Posterior cingulate gyrus (tissue), 11 donors: ENCODE data around the gene QKI.
"Not testable (repeated sequence)": the region's sequence is repeated elsewhere in the genome, so short reads cannot be mapped to it uniquely, and the experiment has no call there.

ENCODE experiments used
- DNase-seq, 10 donors: peaks; one replicate each; pipeline versions ENCODE4 v3.0.0 to v3.0.0-alpha.2; 2020 to 2021; ENCODE audit warnings: mixed read lengths in 3 of 10
- intact Hi-C: fragments of 100-400 bp; cut with DNase I; formaldehyde crosslinking; loops from one replicate; pipeline ENCODE4 v1.15.1; 2023

QKI gene

DNA sequence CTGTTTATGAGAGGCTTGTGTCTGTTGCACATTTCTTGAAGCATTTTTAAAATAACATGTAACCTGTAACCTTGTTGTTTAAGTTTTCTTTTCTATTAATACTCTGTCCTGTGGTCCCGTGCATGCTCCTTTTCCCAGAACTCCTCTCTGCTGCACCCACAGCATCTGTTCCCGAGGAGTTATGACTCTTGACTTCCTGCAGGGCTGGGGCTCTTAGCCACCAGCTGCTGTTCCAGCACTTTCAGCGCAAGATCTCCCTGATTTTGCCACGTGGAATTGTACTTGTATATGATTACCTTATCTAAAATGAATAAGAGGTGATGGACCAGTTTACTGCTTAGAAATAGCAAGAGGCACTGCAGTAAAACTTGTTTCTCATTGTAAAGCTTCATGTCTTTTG, 150.6 kb downstream of the QKI start:
- no peak for DNase-seq
- intact Hi-C loops = loop anchor here (10.0 kb wide), 1 partner anchor 1360 kb away; no protein-coding TSS in a partner anchor

DNA sequence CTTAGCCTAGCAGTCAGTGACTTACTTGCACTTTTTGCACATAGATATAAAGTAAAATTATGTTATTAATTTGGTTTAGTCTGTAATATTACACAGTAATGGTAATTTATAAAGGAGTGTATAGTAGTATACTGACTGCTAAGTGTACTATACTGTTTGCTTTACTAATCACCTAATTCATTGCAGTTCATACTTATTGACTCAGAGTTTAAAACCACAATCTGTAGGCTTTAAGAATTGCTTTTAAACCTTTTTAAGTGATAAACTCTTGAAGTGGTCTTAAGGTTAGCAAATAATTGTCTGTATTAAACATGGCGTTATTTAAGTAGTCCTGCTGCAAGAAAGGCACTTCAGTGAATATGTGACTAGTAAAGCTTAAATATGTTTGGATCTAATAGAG, 151.5 kb downstream of the QKI start:
- intact Hi-C loops = loop anchor here (10.0 kb wide), 1 partner anchor 1359 kb away; no protein-coding TSS in a partner anchor

DNA sequence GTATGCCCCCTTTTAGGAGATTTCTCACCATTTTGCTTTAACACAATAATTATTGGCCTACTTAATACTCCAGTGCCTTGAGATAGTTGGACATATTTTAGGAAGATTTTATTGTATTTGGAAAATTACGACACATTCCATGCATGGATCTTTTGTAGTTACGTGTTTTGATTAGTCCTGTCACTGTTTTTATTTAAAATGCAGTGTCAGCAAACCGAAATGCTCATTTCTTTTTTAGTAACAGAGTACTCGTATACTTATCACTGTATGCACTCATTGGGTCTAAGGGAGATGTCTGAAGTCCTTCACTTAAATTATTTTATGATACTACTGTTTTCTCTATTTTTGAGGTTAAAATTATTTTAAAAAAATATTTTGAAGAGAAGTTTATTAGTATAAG, 153.8 kb downstream of the QKI start:
- DNase-seq = no peak
- intact Hi-C loops = loop anchor here (10.0 kb wide), 1 partner anchor 1357 kb away; no protein-coding TSS in a partner anchor

More for the DNA sequence above, 151.5 kb downstream of the QKI start:
- no peak for DNase-seq

DNA sequence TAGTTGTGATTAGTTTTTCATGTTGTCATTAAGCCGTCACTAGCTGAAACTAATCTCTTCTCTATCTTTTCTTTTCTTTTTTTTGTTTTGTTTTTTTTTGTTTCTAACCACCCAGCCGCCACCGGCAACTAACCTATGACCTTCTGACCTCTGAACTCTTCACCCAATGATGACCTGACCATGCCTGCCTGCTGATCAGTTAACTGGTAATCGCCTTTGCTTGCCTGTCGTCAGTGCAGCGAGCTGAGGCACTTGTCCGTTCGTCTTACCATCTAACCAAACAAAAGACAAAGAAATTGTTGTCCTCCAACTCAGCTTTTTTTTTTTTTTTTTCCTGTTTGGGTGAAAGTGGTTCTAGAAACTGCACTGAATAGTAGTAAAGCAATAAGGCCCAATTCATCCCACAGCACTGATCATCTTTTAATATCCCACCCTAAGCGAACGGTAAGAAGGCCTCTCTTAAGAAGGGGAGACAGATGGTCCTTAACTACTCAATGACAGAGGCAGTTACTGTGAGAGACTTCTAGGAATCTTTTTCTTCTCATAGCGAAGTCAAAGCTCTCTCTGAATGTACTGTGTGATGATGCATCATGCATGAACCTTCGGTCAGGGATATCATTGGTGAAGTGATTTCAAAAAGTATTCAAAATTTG, 156.2 kb downstream of the QKI start:
- no peak for DNase-seq

DNA sequence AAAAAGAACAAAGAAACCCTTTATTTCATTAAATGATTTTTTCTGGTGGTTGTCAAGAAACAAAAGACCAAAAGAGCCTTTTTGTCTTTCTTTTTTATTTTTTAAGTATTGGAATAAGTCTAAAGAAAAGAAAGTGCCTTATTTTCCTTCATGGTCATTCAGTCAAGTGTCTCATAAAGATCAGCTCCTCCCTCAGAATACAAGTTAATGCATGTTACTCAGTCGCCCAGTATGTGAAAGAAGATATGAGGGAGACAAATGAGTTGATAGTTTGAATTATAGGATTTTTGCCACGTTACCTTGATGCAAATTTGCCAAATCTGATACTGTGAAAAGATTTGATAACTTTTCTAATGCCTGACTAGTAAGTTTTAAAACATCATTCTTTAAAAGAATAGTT, 157.2 kb downstream of the QKI start:
- DNase-seq = no peak
- intact Hi-C loops = no loop called here

More for the DNA sequence above, 156.2 kb downstream of the QKI start:
- intact Hi-C loops = no loop called here

DNA sequence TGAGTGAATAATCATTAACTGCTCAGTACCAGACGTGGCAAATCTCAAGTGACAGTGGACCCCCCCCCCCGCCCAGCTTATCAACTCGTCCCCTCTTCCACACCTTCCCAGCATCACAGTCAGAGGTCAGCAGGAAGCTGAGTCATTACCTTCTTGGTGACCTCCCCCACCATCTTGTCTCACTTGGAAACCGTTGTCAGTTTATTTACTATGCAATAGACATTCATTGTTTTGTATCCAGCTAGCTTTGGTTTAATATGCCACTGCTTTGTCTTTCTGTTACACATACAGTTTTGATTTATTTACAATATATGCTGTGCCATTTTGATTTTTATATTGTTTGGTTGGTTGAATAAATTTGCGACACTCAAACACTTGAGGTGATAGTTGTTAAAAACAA, 158.1 kb downstream of the QKI start:
- no peak for DNase-seq
- intact Hi-C loops = no loop called here

DNA sequence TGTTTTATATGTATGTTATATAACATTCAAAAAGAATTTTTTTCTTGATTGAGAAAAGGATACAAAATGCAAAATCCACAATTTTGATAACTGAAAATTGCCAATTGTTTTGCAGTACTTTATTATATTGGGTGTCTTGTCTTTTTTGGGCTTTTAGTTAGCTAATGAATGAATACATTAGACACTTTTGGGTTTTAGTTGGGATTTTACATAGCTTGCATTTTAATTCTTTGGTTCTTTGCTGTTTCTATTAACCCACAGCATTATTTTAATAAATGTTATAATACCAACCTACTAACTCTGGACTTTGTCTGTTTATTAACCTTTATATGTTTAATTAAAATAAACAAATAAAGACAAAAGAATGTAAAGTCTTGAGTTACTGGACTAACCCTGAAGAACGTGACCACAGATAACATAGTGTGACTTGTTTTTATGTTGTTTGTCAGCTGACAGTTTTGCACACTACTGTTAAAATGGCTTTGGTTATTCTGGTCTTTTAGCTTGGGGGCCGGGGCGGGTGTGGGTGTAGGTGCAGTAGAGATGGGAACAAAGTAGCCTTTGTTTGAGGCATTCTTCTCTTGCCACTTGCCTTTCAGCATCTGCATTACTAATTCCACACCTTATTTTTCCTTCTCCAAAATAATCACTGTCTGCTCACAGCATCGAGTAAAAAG, 159.1 kb downstream of the QKI start:
- intact Hi-C loops = no loop called here
- DNase-seq = no peak

DNA sequence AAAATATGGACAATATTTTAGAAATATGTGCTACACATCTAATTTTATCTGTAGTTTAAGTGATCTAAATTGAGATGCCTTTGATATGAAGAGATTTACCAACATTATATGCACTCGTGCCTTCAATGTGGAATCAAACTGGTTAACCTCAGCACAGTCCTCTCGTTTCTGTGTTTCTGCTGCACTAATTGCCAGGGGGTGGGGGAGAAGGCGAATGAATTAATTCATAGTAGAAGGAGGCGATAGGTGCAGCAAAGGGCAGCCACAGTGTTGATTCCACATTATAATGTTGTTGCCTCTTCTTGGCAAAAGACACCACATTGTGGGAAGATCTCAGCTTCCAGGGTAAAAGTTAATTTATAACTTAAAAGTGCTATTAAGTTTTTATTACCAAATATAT, 161.6 kb downstream of the QKI start:
- intact Hi-C loops = no loop called here
- no peak for DNase-seq

DNA sequence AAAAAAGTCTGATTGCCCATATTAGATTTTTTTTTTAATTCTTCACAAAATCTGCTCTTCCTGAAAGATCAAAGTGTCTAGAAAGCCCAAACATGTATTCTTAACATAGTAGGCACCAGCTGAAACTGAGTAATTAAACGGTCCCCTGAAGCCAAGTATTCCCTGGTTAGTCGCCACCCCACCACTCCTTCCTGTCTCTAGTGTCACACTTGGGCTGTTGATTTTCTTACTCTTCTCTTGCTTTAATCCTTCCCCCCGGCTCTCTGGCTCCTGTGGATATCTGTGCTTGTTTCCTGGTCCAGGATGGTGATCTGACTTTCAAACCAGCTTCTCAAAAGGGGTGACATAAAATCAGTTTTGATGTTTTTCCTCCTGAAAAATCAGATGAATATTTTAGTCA, 162.9 kb downstream of the QKI start:
- no peak for DNase-seq
- intact Hi-C loops = no loop called here

DNA sequence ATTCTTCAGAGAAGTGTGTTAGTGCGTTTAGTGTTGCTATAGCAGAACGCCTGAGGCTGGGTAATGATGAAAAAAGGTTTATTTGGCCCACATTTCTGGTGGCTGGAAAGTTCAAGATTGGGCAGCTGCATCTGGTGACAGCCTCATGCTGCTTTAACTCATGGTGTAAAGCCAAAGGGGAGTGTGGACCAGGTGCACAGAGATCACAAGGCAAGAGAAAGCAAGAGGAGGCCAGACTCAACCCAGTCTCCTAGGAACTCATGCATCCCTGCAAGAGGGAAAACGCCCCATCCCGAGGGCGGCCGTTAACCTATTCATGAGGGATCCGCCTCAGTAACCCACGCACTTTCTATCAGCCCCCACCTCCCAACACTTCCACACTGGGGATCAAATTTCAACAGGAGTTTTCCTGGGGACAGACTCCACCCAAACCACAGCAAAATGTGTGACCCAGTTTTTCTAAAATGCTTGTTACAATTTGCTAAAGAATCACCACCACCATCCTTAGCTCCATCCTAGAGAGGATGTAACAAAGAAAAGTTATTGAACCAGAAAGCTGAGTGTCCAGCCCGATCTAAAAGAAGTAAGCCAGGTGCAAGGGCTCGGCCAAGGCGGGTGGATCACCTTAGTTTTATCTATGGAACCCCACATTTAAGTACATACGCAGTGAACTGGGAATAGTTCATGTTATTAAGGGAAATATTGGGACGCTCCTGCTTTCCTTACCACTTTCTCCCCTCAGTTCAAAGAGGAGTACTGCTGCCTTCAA, 164.8 kb downstream of the QKI start:
- intact Hi-C loops = no loop called here
- DNase-seq = peak in 8 of 10 donors; percentile 50 to 90 (median 60)

DNA sequence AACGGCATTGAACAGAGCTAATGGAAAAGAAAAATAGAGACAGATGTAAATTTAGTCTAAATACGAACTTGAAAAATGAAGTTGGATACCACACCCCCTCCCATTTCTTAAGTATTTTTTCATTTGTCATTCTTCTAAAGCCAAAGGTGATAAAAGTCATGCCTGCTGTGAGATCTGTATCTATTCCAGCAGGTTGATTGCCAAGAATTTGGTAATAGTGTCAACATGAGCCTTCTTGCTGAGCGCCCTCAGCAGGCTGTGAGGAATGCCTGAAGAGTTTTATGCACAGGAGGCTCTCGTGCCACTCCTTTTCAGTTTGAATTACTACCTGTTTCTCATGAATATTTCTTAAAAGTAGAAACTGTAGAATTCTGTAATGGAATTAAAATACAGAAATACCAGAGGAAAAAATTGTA, 165.4 kb downstream of the QKI start:
- no peak for DNase-seq
- intact Hi-C loops = loop anchor here (10.0 kb wide), 3 partner anchors 155 to 1135 kb away; no protein-coding TSS in a partner anchor

DNA sequence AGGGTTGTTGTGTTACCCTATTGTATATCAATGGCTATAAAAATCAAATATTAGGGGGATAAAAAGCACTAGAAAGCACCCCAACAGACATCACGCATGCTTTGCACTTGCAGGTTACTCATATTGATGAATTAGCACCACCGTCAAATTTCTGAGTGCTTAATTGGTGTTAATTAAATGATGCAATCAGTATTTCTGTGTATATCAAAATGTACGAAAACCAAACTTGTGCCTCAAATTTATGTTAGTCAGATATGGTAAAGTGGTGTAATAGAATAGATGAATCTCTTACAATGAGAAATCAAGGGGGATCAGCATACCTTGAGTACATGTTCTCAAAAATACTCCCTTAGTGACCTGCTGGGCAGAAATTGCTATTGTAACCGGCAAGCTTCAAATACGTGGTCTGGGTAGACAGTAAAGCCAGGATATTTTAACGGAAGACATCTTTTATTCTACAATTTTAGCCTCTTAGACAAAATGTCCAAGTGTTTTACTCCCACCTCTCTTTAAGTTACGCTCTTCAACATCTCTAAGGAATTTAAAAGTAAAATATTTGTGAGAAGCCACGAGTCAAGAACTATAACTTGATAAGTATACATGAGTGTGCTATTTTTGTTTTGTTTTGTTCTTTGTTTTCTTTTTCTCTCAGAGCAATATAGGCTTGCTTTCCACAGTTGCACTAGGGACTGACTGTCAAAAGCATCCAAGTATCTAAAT, 166.0 kb downstream of the QKI start:
- no peak for DNase-seq
- intact Hi-C loops = loop anchor here (10.0 kb wide), 3 partner anchors 156 to 1136 kb away; no protein-coding TSS in a partner anchor

DNA sequence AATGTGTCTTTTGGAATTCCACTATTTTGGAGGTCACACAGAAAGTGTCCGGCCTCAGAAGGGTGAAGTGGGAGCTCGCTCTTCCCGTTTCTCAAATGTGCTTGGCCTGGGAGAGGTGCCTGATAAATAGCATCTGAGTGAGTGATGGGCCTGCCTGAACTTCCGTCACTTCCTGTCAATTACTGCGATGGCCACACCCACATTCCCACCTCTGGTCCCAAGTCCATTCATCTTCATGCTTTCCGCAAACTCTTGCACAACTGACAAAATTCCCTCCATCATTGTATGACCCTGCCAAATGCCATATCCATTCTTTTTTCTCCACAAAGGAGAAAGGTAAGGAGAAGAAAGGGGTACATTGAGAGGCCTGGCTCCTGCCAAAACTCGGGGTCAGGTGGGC, 169.0 kb downstream of the QKI start:
- no peak for DNase-seq
- intact Hi-C loops = loop anchor here (10.0 kb wide), 3 partner anchors 159 to 1139 kb away; no protein-coding TSS in a partner anchor

DNA sequence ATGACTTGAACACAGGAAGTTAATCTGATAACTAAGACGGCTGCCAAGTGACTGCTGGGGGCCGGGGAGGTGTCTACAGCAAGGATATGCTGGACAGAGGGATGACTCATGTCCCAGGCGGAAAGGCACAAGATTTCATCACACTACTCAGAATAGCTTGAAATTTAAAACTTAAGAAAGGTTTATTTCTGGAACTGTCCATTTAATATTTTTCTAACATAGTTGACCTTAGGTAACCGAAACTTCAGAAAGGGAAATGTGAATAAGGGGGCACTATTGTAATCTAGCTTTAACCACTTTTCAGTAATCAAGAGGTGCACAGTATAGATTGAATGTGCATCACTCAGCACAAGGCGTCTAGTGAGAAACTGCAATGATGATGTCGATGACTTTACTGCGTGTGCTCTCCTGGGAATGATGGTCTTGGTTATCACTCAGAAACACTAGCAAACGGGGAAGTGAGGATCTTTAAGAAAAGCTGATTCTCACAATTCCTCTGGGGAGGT, 171.5 kb downstream of the QKI start:
- intact Hi-C loops = loop anchor here (10.0 kb wide), 3 partner anchors 161 to 1141 kb away; no protein-coding TSS in a partner anchor
- DNase-seq = no peak

DNA sequence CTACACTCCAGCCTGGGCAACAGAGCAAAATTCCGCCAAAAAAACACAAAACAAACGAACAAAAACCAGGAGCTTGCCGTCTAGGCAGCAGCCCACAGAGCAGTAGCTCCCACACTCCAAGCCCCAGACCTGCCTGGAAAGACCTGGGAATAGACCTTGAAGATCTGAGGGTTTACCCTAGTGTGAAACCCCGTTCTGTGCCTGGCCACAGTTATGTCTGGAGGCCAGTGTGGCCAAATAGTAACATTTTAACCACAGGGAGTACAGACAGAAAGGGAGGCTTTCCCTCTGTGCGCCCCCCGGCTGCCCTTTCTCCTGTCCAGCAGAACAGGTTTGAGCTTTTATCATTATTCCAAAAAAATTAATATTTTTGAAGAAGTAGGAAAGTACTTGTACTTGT, 172.4 kb downstream of the QKI start:
- intact Hi-C loops = loop anchor here (10.0 kb wide), 3 partner anchors 162 to 1142 kb away; no protein-coding TSS in a partner anchor
- no peak for DNase-seq

DNA sequence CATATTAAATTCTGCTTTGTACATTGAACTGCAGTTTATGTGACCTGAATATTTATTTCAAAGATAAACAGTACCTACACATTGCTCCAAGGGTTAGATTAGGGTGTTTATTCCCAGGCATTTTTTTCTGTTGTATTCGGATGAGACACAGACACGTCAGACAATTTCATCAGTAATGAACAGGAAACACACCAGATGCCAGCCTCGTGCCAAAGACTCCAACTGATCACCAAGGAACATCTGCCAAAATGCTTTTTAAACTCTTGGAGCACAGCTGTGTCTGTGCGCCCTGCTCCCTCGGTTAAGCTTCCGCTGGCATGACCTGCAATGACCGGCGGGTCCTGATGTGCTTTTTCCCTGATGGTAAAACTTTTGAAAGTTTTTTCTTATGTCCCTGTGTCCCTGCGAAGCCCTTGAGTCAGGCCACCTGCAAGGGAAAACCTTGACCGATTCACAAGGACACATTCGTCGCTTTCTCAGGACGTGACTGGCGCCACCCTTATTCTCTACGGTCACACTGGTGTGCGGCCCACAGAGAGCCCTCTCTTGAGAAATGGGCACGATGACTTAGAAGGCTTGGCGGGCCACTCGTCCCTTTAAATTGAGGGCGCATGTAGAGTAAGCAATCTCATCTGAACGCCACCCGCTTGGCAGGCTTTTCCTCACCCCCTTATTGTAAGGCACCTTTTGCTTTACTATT, 173.9 kb downstream of the QKI start:
- intact Hi-C loops = loop anchor here (10.0 kb wide), 3 partner anchors 164 to 1144 kb away; no protein-coding TSS in a partner anchor
- no peak for DNase-seq

DNA sequence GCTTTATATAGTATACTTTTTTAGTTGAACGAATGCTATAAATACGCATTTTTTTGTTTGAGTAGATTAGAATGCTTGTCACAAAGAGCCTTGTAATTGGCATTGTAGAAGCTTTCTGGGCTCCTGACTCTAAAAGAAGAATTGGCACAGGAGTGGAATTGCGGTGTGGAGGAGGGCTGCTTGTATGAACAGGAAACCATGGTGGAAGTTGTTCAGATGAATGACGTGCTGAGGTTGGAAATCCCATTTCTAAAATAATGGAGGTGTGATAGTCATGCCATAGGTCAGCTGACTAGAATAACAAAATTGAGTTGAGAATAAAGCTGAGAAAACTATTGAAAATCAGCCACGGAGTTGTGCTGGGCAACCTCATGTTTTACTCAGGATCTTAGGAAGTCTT, 174.9 kb downstream of the QKI start:
- no peak for DNase-seq

DNA sequence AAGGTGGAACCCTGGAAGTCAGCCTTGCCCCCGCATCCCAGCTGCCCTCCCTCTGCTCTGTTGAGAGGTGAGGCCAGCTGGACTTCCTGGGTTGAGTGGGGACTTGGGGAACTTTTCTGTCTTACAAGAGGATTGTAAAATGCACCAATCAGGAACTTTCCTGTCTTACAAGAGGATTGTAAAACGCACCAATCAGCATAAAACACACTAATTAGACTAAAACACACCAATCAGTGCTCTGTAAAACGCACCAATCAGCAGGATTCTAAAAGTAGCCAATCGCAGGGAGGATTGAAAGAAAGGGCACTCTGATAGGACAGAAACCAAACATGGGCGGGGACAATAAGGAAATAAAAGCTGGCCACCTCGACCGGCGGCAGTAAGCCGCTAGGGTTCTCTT, 175.6 kb downstream of the QKI start:
- intact Hi-C loops, DNase-seq: not testable (repeated sequence)

More for the DNA sequence above, 174.9 kb downstream of the QKI start:
- intact Hi-C loops = loop anchor here (10.0 kb wide), 3 partner anchors 165 to 1145 kb away; no protein-coding TSS in a partner anchor

DNA sequence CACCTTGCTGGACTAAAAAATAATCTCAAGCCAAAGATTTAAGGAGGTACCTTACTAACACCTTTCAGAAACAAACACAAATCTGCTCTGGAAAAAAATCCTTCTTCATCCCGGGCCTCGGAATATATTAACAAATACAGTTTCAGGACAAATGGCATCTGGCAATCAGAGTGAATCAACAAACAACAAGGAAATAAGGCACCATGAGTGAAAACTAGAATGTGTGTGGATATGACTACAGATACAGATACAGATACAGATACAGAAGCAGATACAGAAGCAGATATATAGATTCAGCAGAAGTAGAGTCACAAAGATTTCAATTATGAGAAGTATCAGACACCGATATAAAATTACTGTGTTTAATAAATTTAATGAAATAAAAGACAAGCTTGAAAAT, 178.4 kb downstream of the QKI start:
- intact Hi-C loops = no loop called here
- no peak for DNase-seq
